ENCODE measurements around the gene INPP5A. TPM values are rescaled to one million over a fixed set of nuclear protein-coding genes. Genes with fewer than 3 reads are reported as not detected.
"Not testable (repeated sequence)": the region's sequence is repeated elsewhere in the genome, so short reads cannot be mapped to it uniquely, and the experiment has no call there.

Gene INPP5A
- total RNA-seq, 2 donors from 2014 or later, result 65.2 to 102 TPM

DNA sequence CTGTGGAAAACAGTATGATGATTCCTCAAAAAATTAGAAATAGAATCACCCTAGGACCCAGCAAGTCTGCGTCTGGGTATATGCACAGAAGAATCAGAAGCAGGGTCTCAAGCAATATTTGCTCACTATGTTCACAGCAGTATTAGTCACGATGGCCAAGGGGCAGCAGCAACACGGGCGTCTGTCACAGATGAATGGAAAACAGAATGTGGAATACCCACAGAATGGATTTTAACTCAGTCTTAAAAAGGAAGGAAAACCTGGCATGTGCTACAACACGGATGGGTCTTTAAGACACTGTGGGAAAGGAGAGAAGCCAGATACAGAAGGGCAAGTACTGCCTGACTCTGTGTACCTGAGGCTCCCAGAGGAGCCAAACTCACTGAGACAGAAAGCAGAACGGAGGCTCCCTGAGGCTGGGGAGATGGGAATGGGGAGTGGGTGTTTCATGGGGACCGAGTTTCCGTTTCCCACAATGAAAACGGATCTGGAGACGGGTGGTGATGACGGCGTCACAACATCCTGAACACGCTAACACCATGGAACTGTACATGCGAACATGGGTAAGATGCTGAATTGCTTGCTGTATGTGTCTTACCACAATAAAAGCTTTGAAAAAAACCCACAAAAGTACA is 36.7 kb upstream of the INPP5A start:
- no peak for DNase-seq (ENCODE audit: low spot score)
- intact Hi-C loops (cut with DNase I), result loop anchor here in 1 of 2 donors (5.0 kb wide), 1 partner anchor 34 kb away; no protein-coding TSS in a partner anchor

DNA sequence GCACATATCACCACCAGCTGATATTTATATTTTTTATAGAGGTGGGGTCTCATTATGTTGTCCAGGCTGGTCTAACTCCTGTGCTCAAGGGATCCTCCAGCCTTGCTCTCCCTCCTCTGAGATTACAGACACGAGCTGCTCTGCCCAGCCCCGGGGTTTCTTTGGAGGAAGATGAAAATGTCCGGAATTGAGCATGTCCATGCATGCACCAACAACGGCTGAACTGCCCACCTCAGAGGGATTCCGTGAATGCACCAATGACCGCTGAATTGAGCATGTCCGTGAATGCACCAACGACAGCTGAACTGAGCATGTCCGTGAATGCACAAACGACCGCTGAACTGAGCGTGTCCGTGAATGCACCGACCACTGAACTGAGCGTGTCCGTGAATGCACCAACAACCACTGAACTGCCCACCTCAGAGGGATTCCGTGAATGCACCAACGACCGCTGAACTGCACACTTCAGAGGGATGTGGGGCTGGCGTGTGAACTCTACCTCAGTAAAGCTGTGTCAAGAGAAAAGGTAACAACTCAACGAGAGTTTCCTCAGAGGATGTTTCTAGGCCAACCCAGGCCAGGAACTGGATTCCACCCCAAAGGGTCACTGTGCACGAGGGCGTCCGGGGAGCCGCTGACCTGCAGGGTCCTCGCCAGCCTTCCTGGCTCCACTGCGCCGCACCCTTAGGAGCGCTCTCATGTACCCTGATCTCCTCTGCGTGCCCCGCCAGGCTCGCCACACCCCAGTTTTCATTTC is 34.9 kb upstream of the INPP5A start:
- intact Hi-C loops (cut with DNase I), result loop anchor here in 1 of 2 donors (5.0 kb wide), 1 partner anchor 35 kb away; no protein-coding TSS in a partner anchor
- DNase-seq (ENCODE audit: low spot score), result no peak

DNA sequence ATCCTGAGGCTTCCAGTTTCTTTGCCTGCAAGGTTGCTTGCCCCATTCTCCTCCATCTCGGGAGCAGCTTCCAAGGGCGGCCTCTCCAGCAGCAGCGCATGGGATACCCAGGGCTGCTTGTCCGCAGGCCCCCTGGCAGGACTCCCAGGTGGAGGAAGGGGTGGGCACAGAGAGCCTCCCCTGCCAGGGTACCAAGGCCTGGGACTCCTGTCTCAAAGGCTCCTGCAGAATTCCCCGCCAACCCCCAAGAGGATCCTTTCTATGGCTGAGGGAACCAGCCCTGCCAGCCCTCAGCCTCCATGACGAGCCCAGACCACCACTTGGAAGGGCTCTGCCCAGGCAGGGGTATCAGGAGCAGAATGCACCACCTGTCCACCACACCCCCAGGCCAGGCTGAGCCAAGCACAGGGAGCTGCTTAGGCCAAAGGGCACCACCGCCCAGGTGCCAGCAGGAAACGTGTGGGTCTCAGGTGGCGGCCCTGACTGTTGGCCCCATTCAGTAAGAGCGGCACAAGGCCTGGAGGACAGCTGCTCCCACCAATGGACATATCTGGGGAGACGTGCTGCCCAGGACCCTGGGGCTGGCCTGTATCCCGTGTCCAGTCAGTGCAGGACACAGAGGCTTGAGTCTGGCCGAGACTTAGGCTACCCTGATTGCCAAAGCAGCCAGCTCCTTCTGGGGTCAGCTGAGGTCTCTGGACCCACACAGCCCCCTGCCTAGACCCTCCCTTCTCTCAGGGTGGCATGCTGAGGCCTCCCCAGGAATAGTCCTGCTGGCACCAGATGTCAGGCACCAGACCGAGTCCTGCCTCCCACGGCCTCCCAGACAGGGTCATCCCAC is 33.8 kb upstream of the INPP5A start:
- intact Hi-C loops (cut with DNase I), result loop anchor here in 1 of 2 donors (5.0 kb wide), 1 partner anchor 36 kb away; no protein-coding TSS in a partner anchor

GRCh38 chr10:132504501-132505272 is 32.9 kb upstream of the INPP5A start:
- intact Hi-C loops (cut with DNase I), result loop anchor here in 1 of 2 donors (5.0 kb wide), 1 partner anchor 37 kb away; no protein-coding TSS in a partner anchor
- DNase-seq (ENCODE audit: low spot score), result peak; percentile 29

More for the DNA sequence above, 33.8 kb upstream of the INPP5A start:
- peak; percentile 22 for DNase-seq (ENCODE audit: low spot score)

GRCh38 chr10:132505546-132505945 is 32.0 kb upstream of the INPP5A start:
- peak; percentile 76 for DNase-seq (ENCODE audit: low spot score)
- intact Hi-C loops (cut with DNase I), result not testable (repeated sequence)

GRCh38 chr10:132506711-132507408 is 30.7 kb upstream of the INPP5A start:
- intact Hi-C loops (cut with DNase I), result no loop called here
- peak; percentile 77 for DNase-seq (ENCODE audit: low spot score)

DNA sequence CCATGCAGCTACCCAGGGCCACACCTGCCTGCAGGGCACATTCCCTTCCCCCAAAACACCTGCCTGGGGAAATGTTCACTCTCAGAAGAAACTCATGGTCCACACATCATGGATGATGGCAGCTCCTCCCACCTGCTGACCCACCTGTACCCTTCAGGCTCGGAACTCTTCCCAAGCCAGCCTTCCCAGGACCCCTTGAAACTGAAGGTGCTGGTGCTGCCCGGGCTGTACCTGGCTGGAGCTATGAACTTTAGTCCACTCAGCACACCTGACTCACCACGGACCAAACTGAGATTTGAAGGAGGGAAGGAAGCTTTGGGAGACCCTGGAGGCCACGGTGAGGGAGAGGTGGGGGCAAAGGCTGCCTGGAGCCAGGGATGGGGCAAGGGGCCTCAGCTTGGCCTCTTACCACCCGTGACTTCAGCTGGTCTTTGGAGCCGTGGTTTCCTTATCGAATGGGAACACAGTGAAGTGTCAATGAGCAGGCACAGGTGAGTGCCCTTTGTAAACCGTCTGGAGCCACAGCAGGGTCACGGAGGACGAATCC is 30.1 kb upstream of the INPP5A start:
- peak; percentile 58 for DNase-seq (ENCODE audit: low spot score)
- intact Hi-C loops (cut with DNase I), result no loop called here

- peak; percentile 75 for DNase-seq (ENCODE audit: low spot score)
- intact Hi-C loops (cut with DNase I), result no loop called here
Measured at GRCh38 chr10:132507956-132508490, 29.6 kb upstream of the INPP5A start.

DNA sequence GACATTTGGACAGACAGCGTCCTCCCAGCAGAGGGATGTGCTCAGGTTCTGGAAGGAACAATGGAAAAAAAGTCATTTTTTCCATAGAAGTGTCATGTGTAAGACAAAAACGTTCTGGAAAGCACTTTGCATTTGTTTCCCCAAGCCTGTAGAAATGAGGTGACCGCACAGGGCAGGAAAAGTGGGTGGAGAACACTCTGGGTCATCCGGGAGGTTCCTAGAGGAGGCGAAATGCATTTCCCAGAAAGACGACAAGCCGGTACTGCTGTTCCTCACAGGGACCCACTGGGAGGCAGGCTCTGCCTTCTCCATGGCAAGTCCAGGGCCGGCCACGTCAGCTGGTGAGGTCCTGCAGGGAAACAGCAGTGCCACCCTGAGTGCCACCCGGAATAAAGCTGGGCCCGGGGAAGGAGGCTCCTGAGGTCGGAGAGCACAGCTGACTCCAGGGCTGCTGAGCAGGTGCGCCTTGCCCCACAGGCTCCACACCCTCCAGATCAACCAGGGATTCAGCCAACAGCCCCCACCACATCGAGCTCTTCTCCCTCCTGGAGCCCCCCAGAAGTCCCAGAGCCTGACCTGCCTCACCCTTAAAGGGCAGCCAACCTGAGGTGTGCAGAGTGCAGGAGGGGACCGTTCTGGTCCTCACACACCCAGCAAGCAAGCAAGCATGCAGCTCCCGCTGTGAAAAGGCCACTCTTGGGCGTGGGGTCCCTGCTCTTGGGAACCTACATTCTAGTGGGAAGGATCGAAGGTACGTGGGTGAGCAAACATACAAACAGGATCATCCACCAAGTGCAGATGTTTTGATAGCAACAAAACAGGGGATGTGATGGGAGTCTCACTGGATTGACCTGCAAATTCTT is 28.8 kb upstream of the INPP5A start:
- peak; percentile 87 for DNase-seq (ENCODE audit: low spot score)
- intact Hi-C loops (cut with DNase I), result no loop called here

GRCh38 chr10:132509506-132510173 is 27.9 kb upstream of the INPP5A start:
- intact Hi-C loops (cut with DNase I), result loop anchor here in 1 of 2 donors (10.0 kb wide), 1 partner anchor 45 kb away; no protein-coding TSS in a partner anchor
- DNase-seq (ENCODE audit: low spot score), result peak; percentile 81

- intact Hi-C loops (cut with DNase I), result loop anchor here in 1 of 2 donors (10.0 kb wide), 1 partner anchor 45 kb away; no protein-coding TSS in a partner anchor
Measured at GRCh38 chr10:132510174-132510611, 27.4 kb upstream of the INPP5A start.

GRCh38 chr10:132511121-132512051 is 26.2 kb upstream of the INPP5A start:
- intact Hi-C loops (cut with DNase I), result loop anchor here in 1 of 2 donors (10.0 kb wide), 1 partner anchor 47 kb away; no protein-coding TSS in a partner anchor
- peak; percentile 47 for DNase-seq (ENCODE audit: low spot score)

More at GRCh38 chr10:132510174-132510611, 27.4 kb upstream of the INPP5A start:
- peak; percentile 72 for DNase-seq (ENCODE audit: low spot score)

DNA sequence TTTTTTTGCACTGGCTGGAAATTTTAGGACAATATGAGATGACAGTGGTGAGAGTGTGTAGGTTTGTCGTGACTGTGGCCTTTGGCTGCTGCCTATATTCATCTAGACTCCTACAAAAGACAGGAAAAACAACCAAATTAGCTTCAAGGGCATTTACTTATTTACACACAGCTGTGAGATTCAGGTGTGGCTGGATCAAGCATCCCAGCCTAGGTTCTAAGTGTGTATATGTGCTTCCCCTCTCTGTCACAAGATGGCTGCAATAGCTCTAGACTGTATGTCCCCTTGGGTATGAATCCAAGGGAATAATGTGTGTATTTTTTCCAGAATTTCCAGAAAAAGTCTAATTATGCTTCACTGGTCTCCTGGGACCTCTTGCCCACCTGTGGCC is 25.5 kb upstream of the INPP5A start:
- intact Hi-C loops (cut with DNase I), result loop anchor here in 1 of 2 donors (10.0 kb wide), 1 partner anchor 47 kb away; no protein-coding TSS in a partner anchor
- DNase-seq (ENCODE audit: low spot score), result no peak

DNA sequence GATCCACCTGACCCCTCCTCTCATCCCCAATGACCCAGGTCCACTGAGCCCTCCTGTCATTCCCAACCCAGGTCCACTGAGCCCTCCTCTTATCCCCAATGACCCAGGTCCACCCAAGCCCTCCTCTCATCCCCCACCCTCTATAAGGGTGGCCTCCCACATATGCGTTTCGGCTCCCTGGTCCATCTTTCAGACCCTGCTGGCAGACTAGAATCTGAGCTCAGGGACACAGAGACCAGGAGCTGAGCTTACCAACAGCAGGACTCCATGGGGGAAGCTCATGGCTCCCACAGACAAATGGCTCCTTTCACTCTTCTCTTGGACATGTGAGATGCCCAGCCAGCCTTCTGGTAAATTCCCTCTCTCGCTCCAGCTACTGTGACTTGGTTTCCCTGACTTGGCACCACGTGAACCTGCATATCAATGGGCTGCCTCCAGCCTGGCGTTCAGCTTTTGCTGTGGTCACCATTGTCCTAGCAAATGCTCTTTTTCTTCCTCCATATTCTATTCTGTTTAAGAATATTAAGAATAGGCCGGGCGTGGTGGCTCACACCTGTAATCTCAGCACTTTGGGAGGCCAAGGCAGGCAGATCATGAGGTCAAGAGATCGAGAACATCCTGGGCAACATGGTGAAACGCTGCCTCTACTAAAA is 24.8 kb upstream of the INPP5A start:
- peak; percentile 22 for DNase-seq (ENCODE audit: low spot score)
- intact Hi-C loops (cut with DNase I), result loop anchor here in 1 of 2 donors (10.0 kb wide), 1 partner anchor 48 kb away; no protein-coding TSS in a partner anchor

Measured in posterior vena cava (tissue), 2 donors.